Measurements from ENCODE around the gene LEP. TPM values are rescaled to one million over a fixed set of nuclear protein-coding genes. Genes with fewer than 3 reads are reported as not detected.

LEP gene
- total and polyA plus RNA-seq, 7 experiments from 2014 or later, result 0.10 TPM; not detected in 6

DNA sequence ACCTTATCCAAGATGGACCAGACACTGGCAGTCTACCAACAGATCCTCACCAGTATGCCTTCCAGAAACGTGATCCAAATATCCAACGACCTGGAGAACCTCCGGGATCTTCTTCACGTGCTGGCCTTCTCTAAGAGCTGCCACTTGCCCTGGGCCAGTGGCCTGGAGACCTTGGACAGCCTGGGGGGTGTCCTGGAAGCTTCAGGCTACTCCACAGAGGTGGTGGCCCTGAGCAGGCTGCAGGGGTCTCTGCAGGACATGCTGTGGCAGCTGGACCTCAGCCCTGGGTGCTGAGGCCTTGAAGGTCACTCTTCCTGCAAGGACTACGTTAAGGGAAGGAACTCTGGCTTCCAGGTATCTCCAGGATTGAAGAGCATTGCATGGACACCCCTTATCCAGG, 13.4 kb downstream of the LEP start:
- CTCF ChIA-PET, result no interaction called here
- H3K36me3 Mint-ChIP-seq, result no peaks in the 10 kb centered on the region
- no peak for DNase-seq

DNA sequence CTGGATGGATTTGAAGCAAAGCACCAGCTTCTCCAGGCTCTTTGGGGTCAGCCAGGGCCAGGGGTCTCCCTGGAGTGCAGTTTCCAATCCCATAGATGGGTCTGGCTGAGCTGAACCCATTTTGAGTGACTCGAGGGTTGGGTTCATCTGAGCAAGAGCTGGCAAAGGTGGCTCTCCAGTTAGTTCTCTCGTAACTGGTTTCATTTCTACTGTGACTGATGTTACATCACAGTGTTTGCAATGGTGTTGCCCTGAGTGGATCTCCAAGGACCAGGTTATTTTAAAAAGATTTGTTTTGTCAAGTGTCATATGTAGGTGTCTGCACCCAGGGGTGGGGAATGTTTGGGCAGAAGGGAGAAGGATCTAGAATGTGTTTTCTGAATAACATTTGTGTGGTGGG, 14.2 kb downstream of the LEP start:
- Histone ChIP-seq H3K4me3 (ENCODE audit: low read length) (no peak overlapping the region), H3K4me1 (ENCODE audit: control insufficient read depth in 2 of 2, insufficient read depth in 2 of 2, low read length in 2 of 2) (no peaks in the 10 kb centered on the region), H3K9me3 (ENCODE audit: control insufficient read depth in 2 of 3, low read length in 3 of 3) (no peaks in the 10 kb centered on the region), H3K27ac (ENCODE audit: low read depth, low read length) (no peak overlapping the region), H3K36me3 (ENCODE audit: control insufficient read depth in 2 of 3, insufficient read depth in 3 of 3, low read length in 3 of 3) (no peaks in the 10 kb centered on the region), H3K27me3 (ENCODE audit: control insufficient read depth in 2 of 2, insufficient read depth in 2 of 2, low read length in 2 of 2) (no peaks in the 10 kb centered on the region)
- Mint-ChIP-seq H3K27ac (no peak overlapping the region), H3K27me3 (peaks cover 0 to 14% (median 4%) of the 10 kb centered on the region in 5 donors), H3K36me3 (no peaks in the 10 kb centered on the region), H3K9me3 (no peaks in the 10 kb centered on the region), H3K4me3 (no peak overlapping the region), H3K4me1 (peaks cover 0 to 7% (median 0%) of the 10 kb centered on the region in 7 donors)
- POLR2A ChIA-PET, result no interaction called here
- no peak for DNase-seq
- no peak for ATAC-seq
- intact Hi-C loops (cut with micrococcal nuclease), result no loop called here
- CTCF ChIA-PET, result interaction anchor here (0.6 kb wide), 1 partner anchor 23 kb away, joined by 3 read pairs; no protein-coding TSS in a partner anchor

More for the DNA sequence above, 13.4 kb downstream of the LEP start:
- no peaks in the 10 kb centered on the region for H3K4me1 ChIP-seq (ENCODE audit: control insufficient read depth in 2 of 2, insufficient read depth in 2 of 2, low read length in 2 of 2)
- no peak overlapping the region for H3K4me3 Mint-ChIP-seq
- peaks cover 3 to 14% (median 4%) of the 10 kb centered on the region in 5 donors for H3K27me3 Mint-ChIP-seq
- H3K4me1 Mint-ChIP-seq, result peaks cover 0 to 6% (median 0%) of the 10 kb centered on the region in 7 donors
- no peak for ATAC-seq
- H3K27me3 ChIP-seq (ENCODE audit: control insufficient read depth in 2 of 2, insufficient read depth in 2 of 2, low read length in 2 of 2), result no peaks in the 10 kb centered on the region
- no peaks in the 10 kb centered on the region for H3K9me3 Mint-ChIP-seq
- no peak overlapping the region for H3K27ac Mint-ChIP-seq
- POLR2A ChIA-PET, result no interaction called here
- H3K9me3 ChIP-seq (ENCODE audit: control insufficient read depth in 2 of 3, low read length in 3 of 3), result no peaks in the 10 kb centered on the region
- no peak overlapping the region for H3K4me3 ChIP-seq (ENCODE audit: low read length)
- H3K27ac ChIP-seq (ENCODE audit: low read depth, low read length), result no peak overlapping the region
- intact Hi-C loops (cut with micrococcal nuclease), result no loop called here
- H3K36me3 ChIP-seq (ENCODE audit: control insufficient read depth in 2 of 3, insufficient read depth in 3 of 3, low read length in 3 of 3), result no peaks in the 10 kb centered on the region

DNA sequence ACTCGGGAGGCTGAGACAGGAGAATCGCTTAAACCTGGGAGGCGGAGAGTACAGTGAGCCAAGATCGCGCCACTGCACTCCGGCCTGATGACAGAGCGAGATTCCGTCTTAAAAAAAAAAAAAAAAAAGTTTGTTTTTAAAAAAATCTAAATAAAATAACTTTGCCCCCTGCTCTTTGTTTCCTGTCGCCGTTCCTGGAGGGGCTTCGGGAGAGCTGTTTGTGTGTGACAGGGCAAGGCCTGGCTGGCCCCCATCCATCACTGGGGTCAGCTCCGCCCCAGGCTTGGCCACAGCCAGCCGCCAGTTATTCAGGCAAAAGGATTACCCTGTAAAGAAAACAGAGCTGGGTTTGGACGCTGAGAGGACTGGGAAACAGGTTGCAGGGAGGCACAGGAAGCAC, 16.4 kb downstream of the LEP start:
- Histone ChIP-seq H3K4me3 (ENCODE audit: low read length) (no peak overlapping the region), H3K27ac (ENCODE audit: low read depth, low read length) (no peak overlapping the region), H3K27me3 (ENCODE audit: control insufficient read depth in 2 of 2, insufficient read depth in 2 of 2, low read length in 2 of 2) (no peaks in the 10 kb centered on the region), H3K4me1 (ENCODE audit: control insufficient read depth in 2 of 2, insufficient read depth in 2 of 2, low read length in 2 of 2) (no peaks in the 10 kb centered on the region), H3K36me3 (ENCODE audit: control insufficient read depth in 2 of 3, insufficient read depth in 3 of 3, low read length in 3 of 3) (no peaks in the 10 kb centered on the region), H3K9me3 (ENCODE audit: control insufficient read depth in 2 of 3, low read length in 3 of 3) (no peaks in the 10 kb centered on the region)
- POLR2A ChIA-PET, result interaction anchor here (0.7 kb wide), 1 partner anchor 114 kb away, joined by 4 read pairs; no protein-coding TSS in a partner anchor
- no peak overlapping the region for H3K4me3 Mint-ChIP-seq
- intact Hi-C loops (cut with micrococcal nuclease), result no loop called here
- H3K9me3 Mint-ChIP-seq, result no peaks in the 10 kb centered on the region
- H3K27ac Mint-ChIP-seq, result no peak overlapping the region
- peaks cover 0 to 7% (median 4%) of the 10 kb centered on the region in 5 donors for H3K27me3 Mint-ChIP-seq
- H3K36me3 Mint-ChIP-seq, result no peaks in the 10 kb centered on the region
- ATAC-seq (no peak), DNase-seq (no peak)
- peaks cover 0 to 7% (median 0%) of the 10 kb centered on the region in 7 donors for H3K4me1 Mint-ChIP-seq
- CTCF ChIA-PET, result no interaction called here

DNA sequence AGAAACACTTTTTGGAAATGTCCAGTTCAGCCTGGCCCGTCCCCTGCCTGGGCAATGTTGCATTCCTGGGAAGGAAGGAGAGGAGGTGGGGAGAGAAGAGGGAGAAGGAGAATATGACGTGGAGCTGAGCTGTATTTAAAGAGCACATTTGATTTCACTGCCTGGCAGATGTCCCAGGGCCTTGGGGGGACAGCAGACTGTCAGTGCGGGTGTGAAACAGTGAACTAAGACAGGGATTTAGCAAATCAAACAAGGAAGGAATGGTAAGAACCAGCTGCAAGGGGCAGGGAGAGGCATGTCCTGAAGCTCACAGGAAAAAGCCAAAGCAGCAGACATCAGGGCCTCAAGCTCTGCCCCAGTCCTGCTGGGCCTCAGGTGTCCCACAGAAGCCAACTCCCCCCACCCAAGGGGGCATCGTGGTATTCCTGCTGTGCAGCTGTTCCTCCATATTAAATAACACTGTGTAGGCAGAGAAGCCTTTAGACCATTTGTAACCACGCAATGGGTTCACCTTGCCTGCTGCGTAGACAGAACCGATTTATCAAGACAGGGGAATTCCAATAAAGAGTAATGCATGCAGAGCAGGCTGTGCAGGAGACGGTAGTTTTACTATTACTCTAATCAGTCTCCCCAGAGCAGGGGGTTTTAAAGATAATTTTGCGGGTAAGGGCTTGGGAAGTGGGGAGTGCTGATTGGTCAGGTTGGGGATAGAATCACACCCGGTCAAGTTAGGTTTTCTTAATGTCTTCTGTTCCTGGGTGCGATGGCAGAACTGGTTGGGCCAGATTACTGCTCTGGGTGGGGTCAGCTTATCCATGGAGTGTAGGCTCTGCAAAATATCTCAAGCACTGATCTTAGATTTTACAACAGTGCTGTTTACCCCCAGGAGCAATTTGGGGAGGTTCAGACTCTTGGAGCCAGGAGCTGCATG, 18.3 kb downstream of the LEP start:
- H3K27ac Mint-ChIP-seq, result no peak overlapping the region
- no peaks in the 10 kb centered on the region for H3K4me1 ChIP-seq (ENCODE audit: control insufficient read depth in 2 of 2, insufficient read depth in 2 of 2, low read length in 2 of 2)
- ChIA-PET POLR2A (no interaction called here), CTCF (no interaction called here)
- peaks cover 4 to 9% (median 4%) of the 10 kb centered on the region in 5 donors for H3K27me3 Mint-ChIP-seq
- H3K9me3 Mint-ChIP-seq, result no peaks in the 10 kb centered on the region
- no peak overlapping the region for H3K27ac ChIP-seq (ENCODE audit: low read depth, low read length)
- no peak for DNase-seq
- ATAC-seq, result no peak
- H3K4me3 Mint-ChIP-seq, result no peak overlapping the region
- intact Hi-C loops (cut with micrococcal nuclease), result no loop called here
- no peaks in the 10 kb centered on the region for H3K27me3 ChIP-seq (ENCODE audit: control insufficient read depth in 2 of 2, insufficient read depth in 2 of 2, low read length in 2 of 2)
- no peaks in the 10 kb centered on the region for H3K36me3 ChIP-seq (ENCODE audit: control insufficient read depth in 2 of 3, insufficient read depth in 3 of 3, low read length in 3 of 3)
- H3K4me1 Mint-ChIP-seq, result peaks cover 0 to 3% (median 0%) of the 10 kb centered on the region in 7 donors
- no peak overlapping the region for H3K4me3 ChIP-seq (ENCODE audit: low read length)
- no peaks in the 10 kb centered on the region for H3K36me3 Mint-ChIP-seq
- no peaks in the 10 kb centered on the region for H3K9me3 ChIP-seq (ENCODE audit: control insufficient read depth in 2 of 3, low read length in 3 of 3)

DNA sequence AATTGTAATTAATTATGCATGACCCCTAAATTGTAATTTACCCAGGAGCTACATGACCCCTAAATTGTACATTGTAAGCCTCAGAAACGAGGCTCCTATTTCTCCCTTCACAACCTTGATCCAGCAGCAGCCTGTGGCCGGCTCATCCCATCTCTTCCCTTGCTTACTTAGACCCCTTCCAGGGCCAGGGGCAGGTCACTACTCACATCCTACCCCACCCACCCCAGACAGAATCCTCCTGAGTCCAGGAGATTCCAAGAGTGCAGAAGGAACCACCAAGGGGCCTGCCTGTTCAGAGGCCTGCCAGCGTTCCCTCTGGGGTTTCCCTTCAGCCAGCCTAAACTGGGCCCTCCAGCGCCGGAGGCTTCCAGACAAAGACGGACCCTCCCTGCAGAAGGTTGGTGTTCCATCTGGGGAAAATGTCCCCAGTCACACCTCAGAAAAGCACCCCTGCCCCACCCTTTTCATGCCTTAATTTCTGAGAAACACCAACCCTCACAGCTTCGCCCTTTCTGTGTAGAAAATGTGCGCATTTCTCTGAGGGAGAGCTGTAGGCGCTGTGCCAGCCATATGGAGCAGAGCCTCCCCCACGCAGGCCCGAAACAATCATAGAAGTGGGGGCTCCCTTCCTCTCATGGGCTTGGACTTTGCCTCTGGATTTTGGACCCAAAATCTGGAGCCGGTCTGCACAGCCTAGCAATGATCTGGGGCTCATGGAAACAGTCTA, 19.2 kb downstream of the LEP start:
- no peak overlapping the region for H3K27ac ChIP-seq (ENCODE audit: low read depth, low read length)
- H3K36me3 Mint-ChIP-seq, result no peaks in the 10 kb centered on the region
- CTCF ChIA-PET, result no interaction called here
- H3K4me1 Mint-ChIP-seq, result peaks cover 0 to 3% (median 0%) of the 10 kb centered on the region in 7 donors
- H3K27me3 Mint-ChIP-seq, result peaks cover 4 to 9% (median 4%) of the 10 kb centered on the region in 5 donors
- ATAC-seq (no peak), DNase-seq (no peak)
- intact Hi-C loops (cut with micrococcal nuclease), result no loop called here
- H3K27ac Mint-ChIP-seq, result no peak overlapping the region
- H3K36me3 ChIP-seq (ENCODE audit: control insufficient read depth in 2 of 3, insufficient read depth in 3 of 3, low read length in 3 of 3), result no peaks in the 10 kb centered on the region
- no peak overlapping the region for H3K4me3 ChIP-seq (ENCODE audit: low read length)
- H3K4me3 Mint-ChIP-seq, result no peak overlapping the region
- peaks cover 0 to 3% of the 10 kb centered on the region in 2 donors for H3K27me3 ChIP-seq (ENCODE audit: control insufficient read depth in 2 of 2, insufficient read depth in 2 of 2, low read length in 2 of 2)
- POLR2A ChIA-PET, result no interaction called here
- H3K9me3 ChIP-seq (ENCODE audit: control insufficient read depth in 2 of 3, low read length in 3 of 3), result no peaks in the 10 kb centered on the region
- H3K4me1 ChIP-seq (ENCODE audit: control insufficient read depth in 2 of 2, insufficient read depth in 2 of 2, low read length in 2 of 2), result no peaks in the 10 kb centered on the region
- no peaks in the 10 kb centered on the region for H3K9me3 Mint-ChIP-seq

DNA sequence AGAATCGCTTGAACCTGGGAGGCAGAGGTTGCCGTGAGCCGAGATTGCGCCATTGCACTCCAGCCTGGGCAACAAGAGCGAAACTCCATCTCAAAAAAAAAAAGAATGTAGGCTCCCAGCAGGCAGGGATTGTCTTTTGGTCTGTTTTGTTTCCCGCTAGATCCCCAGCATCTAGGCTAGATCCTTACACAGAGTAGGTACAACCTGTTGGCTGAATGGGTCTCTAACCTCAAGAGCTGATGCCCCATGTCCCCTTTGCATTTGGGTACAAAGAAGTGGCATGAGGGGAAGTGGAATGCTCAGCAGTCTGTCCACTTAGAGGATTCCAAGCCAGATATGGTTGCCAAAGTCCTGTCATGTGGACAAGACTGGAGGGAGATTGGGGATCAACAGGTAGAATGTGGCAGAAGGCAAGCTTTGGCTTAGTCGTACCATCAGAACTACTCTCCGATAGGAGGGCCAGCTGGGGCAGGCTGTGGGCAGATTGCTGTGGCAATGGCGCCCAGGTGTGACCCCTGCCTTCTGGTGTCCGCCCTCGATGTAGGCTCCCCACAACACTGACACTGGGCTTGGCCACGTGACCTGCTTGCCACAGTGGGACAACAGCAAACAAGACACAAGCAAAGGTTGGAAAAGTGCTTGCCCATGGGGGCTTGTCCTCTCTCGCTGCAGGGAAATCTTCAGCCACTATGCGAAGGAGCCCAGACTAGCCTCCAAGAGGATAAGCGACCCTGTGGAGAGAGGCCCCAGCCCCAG, 21.4 kb downstream of the LEP start:
- Histone ChIP-seq H3K27ac (ENCODE audit: low read depth, low read length) (no peak overlapping the region), H3K27me3 (ENCODE audit: control insufficient read depth in 2 of 2, insufficient read depth in 2 of 2, low read length in 2 of 2) (peaks cover 0 to 3% of the 10 kb centered on the region in 2 donors), H3K9me3 (ENCODE audit: control insufficient read depth in 2 of 3, low read length in 3 of 3) (no peaks in the 10 kb centered on the region), H3K36me3 (ENCODE audit: control insufficient read depth in 2 of 3, insufficient read depth in 3 of 3, low read length in 3 of 3) (no peaks in the 10 kb centered on the region), H3K4me1 (ENCODE audit: control insufficient read depth in 2 of 2, insufficient read depth in 2 of 2, low read length in 2 of 2) (no peaks in the 10 kb centered on the region), H3K4me3 (ENCODE audit: low read length) (no peak overlapping the region)
- ChIA-PET CTCF (no interaction called here), POLR2A (no interaction called here)
- H3K27me3 Mint-ChIP-seq, result peaks cover 7 to 12% (median 9%) of the 10 kb centered on the region in 5 donors
- peaks cover 0 to 1% (median 0%) of the 10 kb centered on the region in 7 donors for H3K4me1 Mint-ChIP-seq
- no peaks in the 10 kb centered on the region for H3K36me3 Mint-ChIP-seq
- DNase-seq, result no peak
- ATAC-seq, result no peak
- no peak overlapping the region for H3K4me3 Mint-ChIP-seq
- intact Hi-C loops (cut with micrococcal nuclease), result no loop called here
- no peak overlapping the region for H3K27ac Mint-ChIP-seq
- no peaks in the 10 kb centered on the region for H3K9me3 Mint-ChIP-seq

Measured in naive thymus-derived CD4-positive, alpha-beta T cell (primary cell).